AG04449 (cell line): ENCODE measurements around the gene ADGRB3.

Experiments
- CTCF ChIA-PET: fragments of 350-600 bp; formaldehyde crosslinking; extraction: SDS; loops from one replicate; lab custom pipeline; 2021; ENCODE audit warnings: antibody characterized with exemption; lab: Yijun Ruan, JAX
- POLR2A ChIA-PET: fragments of 400-600, 350-600 bp; formaldehyde crosslinking; extraction: SDS; loops from one replicate; lab custom pipeline; 2020; ENCODE audit warnings: antibody characterized with exemption, inconsistent platforms; lab: Yijun Ruan, JAX
- DNase-seq: peaks from one replicate; pipeline ENCODE4 v3.0.0-alpha.2; 2010; ENCODE audit warnings: low read depth, low spot score
- H3K4me3 ChIP-seq: 2 replicates; pipeline ENCODE4 v1.5.1; 2011; ENCODE audit warnings: low read depth, mild to moderate bottlenecking, control low read depth, low read length
- TF ChIP-seq, protein P1 (sequence below): IDR thresholded peaks from one replicate; pipeline ENCODE4 v1.5.1; 2011; ENCODE audit warnings: mild to moderate bottlenecking, moderate library complexity, low read length, control low read depth, inconsistent platforms; ENCODE audit not compliant: insufficient read depth; ENCODE audit errors: missing control alignments

The ADGRB3 gene

GRCh38 chr6:69338431-69339162, 703.5 kb downstream of the ADGRB3 start:
- POLR2A ChIA-PET: no interaction called here
- TF ChIP-seq, protein P1, sequence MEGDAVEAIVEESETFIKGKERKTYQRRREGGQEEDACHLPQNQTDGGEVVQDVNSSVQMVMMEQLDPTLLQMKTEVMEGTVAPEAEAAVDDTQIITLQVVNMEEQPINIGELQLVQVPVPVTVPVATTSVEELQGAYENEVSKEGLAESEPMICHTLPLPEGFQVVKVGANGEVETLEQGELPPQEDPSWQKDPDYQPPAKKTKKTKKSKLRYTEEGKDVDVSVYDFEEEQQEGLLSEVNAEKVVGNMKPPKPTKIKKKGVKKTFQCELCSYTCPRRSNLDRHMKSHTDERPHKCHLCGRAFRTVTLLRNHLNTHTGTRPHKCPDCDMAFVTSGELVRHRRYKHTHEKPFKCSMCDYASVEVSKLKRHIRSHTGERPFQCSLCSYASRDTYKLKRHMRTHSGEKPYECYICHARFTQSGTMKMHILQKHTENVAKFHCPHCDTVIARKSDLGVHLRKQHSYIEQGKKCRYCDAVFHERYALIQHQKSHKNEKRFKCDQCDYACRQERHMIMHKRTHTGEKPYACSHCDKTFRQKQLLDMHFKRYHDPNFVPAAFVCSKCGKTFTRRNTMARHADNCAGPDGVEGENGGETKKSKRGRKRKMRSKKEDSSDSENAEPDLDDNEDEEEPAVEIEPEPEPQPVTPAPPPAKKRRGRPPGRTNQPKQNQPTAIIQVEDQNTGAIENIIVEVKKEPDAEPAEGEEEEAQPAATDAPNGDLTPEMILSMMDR: no peak
- CTCF ChIA-PET: interaction anchor here (0.6 kb wide), 1 partner anchor 107 kb away, joined by 3 read pairs; no protein-coding TSS in a partner anchor
- H3K4me3 ChIP-seq: no peak overlapping the region
- no peak for DNase-seq

GRCh38 chr6:69339163-69339550, 704.1 kb downstream of the ADGRB3 start:
- TF ChIP-seq, protein P1: no peak
- ChIA-PET CTCF (interaction anchor here (0.6 kb wide), 1 partner anchor 107 kb away, joined by 3 read pairs; no protein-coding TSS in a partner anchor), POLR2A (no interaction called here)
- DNase-seq: no peak
- H3K4me3 ChIP-seq: no peak overlapping the region

DNA sequence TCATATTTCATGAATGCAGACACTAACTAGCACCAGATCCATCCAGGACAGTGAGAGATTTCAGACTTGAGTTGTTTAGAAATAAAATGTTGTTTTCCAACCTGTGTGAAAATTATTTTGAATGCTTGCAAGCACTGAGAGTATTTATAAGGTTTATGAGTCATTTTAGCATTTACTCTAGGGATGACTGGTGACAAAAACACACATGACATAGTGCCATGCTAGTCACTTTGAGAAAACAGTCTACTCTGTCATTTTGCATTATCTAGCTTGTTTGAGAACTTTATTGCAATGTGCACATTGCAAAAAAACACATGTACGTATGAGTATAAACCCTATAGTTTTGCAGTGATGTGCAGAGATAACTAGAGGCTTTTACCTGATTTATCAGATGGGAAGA, 705.1 kb downstream of the ADGRB3 start:
- no peak for DNase-seq
- ChIA-PET POLR2A (no interaction called here), CTCF (interaction anchor here (1.0 kb wide), 1 partner anchor 15 kb away, joined by 4 read pairs; no protein-coding TSS in a partner anchor)
- no peak overlapping the region for H3K4me3 ChIP-seq
- TF ChIP-seq, protein P1: no peak

DNA sequence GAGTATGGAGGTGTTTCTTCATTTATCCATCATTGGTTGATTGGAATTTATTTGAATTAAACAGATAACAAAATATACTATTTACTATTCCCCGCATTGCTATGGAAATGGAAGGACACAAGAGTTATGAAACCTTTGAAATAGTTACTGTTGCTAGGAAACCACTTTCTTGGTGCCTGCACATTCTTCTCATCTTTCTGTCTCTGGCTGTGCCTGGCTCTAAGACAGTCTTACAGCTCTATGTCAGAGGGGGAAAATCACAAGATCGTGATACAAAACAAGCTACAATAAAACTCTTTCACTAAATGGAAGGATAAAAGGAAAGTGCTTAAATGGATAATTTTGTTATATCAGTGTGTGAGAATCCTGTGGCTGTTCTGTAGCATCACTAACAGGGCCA, 708.8 kb downstream of the ADGRB3 start:
- CTCF ChIA-PET: no interaction called here
- H3K4me3 ChIP-seq: no peak overlapping the region
- TF ChIP-seq, protein P1: no peak
- POLR2A ChIA-PET: no interaction called here
- DNase-seq: no peak

- H3K4me3 ChIP-seq: no peak overlapping the region
- CTCF ChIA-PET: no interaction called here
- no peak for DNase-seq
- POLR2A ChIA-PET: interaction anchor here (0.6 kb wide), 1 partner anchor 10 kb away, joined by 4 read pairs; no protein-coding TSS in a partner anchor
- TF ChIP-seq, protein P1: no peak
Measured at GRCh38 chr6:69349771-69350170, 714.7 kb downstream of the ADGRB3 start.

- no peak overlapping the region for H3K4me3 ChIP-seq
- DNase-seq: no peak
- TF ChIP-seq, protein P1: no peak
- ChIA-PET POLR2A (no interaction called here), CTCF (no interaction called here)
Measured at GRCh38 chr6:69362209-69362608, 727.1 kb downstream of the ADGRB3 start.
